CD14-positive monocyte (primary cell): ENCODE data around the gene DUSP3. TPM values are rescaled to one million over a fixed set of nuclear protein-coding genes. Genes with fewer than 3 reads are reported as not detected.

Experiments
- DNase-seq, 3 donors: peaks; one replicate each; pipeline ENCODE4 v3.0.0-alpha.2; 2011 to 2022
- H2AFZ ChIP-seq: 2 replicates; pipeline ENCODE4 v1.6.0; 2012; ENCODE audit warnings: mild to moderate bottlenecking, low read depth, low read length, inconsistent platforms; ENCODE audit not compliant: insufficient read depth, poor library complexity, severe bottlenecking
- H3K27ac ChIP-seq, 2 donors: 1 replicate in 1 of 2; 2 replicates in 1 of 2; pipeline ENCODE4 v1.5.1; 2012 to 2013; ENCODE audit warnings: low read length in 2 of 2, control low read depth in 1 of 2, inconsistent platforms in 1 of 2, low read depth in 1 of 2, mild to moderate bottlenecking in 1 of 2
- H3K27me3 ChIP-seq, 2 donors: one replicate each; pipeline versions ENCODE4 v1.6.0 to v1.6.1; 2011 to 2013; ENCODE audit warnings: low read length in 2 of 2; ENCODE audit not compliant: control insufficient read depth in 2 of 2, insufficient read depth in 2 of 2
- H3K36me3 ChIP-seq, 2 donors: replicated peaks in 1 of 2; 1 replicate in 1 of 2; 2 replicates in 1 of 2; pipeline versions ENCODE4 v1.5.1 to v1.6.1; 2012 to 2013; ENCODE audit warnings: low read length in 2 of 2, control low read depth in 1 of 2, inconsistent platforms in 1 of 2, mild to moderate bottlenecking in 1 of 2; ENCODE audit not compliant: insufficient read depth in 2 of 2, control insufficient read depth in 1 of 2
- H3K4me1 ChIP-seq, 2 donors: 1 replicate in 1 of 2; 2 replicates in 1 of 2; pipeline versions ENCODE4 v1.5.1 to v1.6.1; 2012 to 2013; ENCODE audit warnings: low read length in 2 of 2, control low read depth in 1 of 2, inconsistent platforms in 1 of 2, mild to moderate bottlenecking in 1 of 2, moderate library complexity in 1 of 2; ENCODE audit not compliant: insufficient read depth in 2 of 2, control insufficient read depth in 1 of 2
- H3K4me2 ChIP-seq: replicated peaks from 2 replicates; pipeline ENCODE3; 2012; ENCODE audit warnings: low read length, moderate library complexity, mild to moderate bottlenecking; ENCODE audit not compliant: poor library complexity, severe bottlenecking; ENCODE audit errors: extremely low read depth
- H3K4me3 ChIP-seq, 3 experiments: fragments of 200-600 bp in 1 of 3; sonication (generic) in 1 of 3; replicated peaks in 1 of 3; 1 replicate in 2 of 3; 2 replicates in 1 of 3; pipeline ENCODE4 v1.5.1; 2011 to 2013; ENCODE audit warnings: low read length in 3 of 3, mild to moderate bottlenecking in 3 of 3, control low read depth in 2 of 3, low read depth in 2 of 3, inconsistent platforms in 1 of 3, moderate library complexity in 1 of 3
- H3K79me2 ChIP-seq: 2 replicates; pipeline ENCODE4 v1.6.0; 2012; ENCODE audit warnings: mild to moderate bottlenecking, control low read depth, inconsistent platforms, low read length, moderate library complexity; ENCODE audit not compliant: insufficient read depth
- H3K9ac ChIP-seq: 2 replicates; pipeline ENCODE4 v1.6.0; 2017; ENCODE audit warnings: low read length, mild to moderate bottlenecking; ENCODE audit not compliant: insufficient read depth, poor library complexity, severe bottlenecking
- H3K9me3 ChIP-seq, 2 donors: replicated peaks in 1 of 2; 1 replicate in 1 of 2; 2 replicates in 1 of 2; pipeline versions ENCODE4 v1.5.1 to v1.6.1; 2012 to 2013; ENCODE audit warnings: low read length in 2 of 2, control low read depth in 1 of 2; ENCODE audit not compliant: control insufficient read depth in 1 of 2, insufficient read depth in 1 of 2
- H4K20me1 ChIP-seq: 2 replicates; pipeline ENCODE4 v1.6.0; 2012; ENCODE audit warnings: mild to moderate bottlenecking, low read length, control low read depth, moderate library complexity; ENCODE audit not compliant: insufficient read depth
- H3K27ac Mint-ChIP-seq, 7 donors: one replicate each; pipeline ENCODE4 v1.8.0; 2020; ENCODE audit warnings: mild to moderate bottlenecking in 7 of 7, mixed read lengths in 7 of 7, moderate library complexity in 6 of 7, inconsistent platforms in 2 of 7
- H3K27me3 Mint-ChIP-seq, 3 donors: one replicate each; pipeline ENCODE4 v1.8.0; 2021 to 2022; ENCODE audit warnings: low read depth in 3 of 3, mild to moderate bottlenecking in 3 of 3, mixed read lengths in 3 of 3, moderate library complexity in 3 of 3, inconsistent platforms in 1 of 3
- H3K36me3 Mint-ChIP-seq, 2 donors: one replicate each; pipeline ENCODE4 v1.8.0; 2020; ENCODE audit warnings: mixed read lengths in 2 of 2, inconsistent platforms in 1 of 2, mild to moderate bottlenecking in 1 of 2
- H3K4me1 Mint-ChIP-seq: one replicate; pipeline ENCODE4 v1.8.0; 2020; ENCODE audit warnings: mild to moderate bottlenecking, mixed read lengths
- H3K4me3 Mint-ChIP-seq, 2 donors: one replicate each; pipeline ENCODE4 v1.8.0; 2020; ENCODE audit warnings: mild to moderate bottlenecking in 2 of 2, mixed read lengths in 2 of 2, moderate library complexity in 1 of 2
- H3K9me3 Mint-ChIP-seq, 7 donors: one replicate each; pipeline ENCODE4 v1.8.0; 2020 to 2022; ENCODE audit warnings: mixed read lengths in 7 of 7, mild to moderate bottlenecking in 6 of 7, moderate library complexity in 6 of 7, inconsistent platforms in 2 of 7
- CTCF ChIP-seq: fragments of 200-600 bp; IDR thresholded peaks from one replicate; pipeline ENCODE4 v1.8.0; 2022; ENCODE audit warnings: antibody characterized with exemption, mild to moderate bottlenecking
- WGBS: methylation state at CpG from one replicate; pipeline ENCODE4 v1.1.5; 2013; ENCODE audit warnings: missing lambda C conversion rate; ENCODE audit not compliant: insufficient coverage; 5-methylcytosine and 5-hydroxymethylcytosine counted together
- intact Hi-C, 2 donors: fragments of 100-400 bp; cut with micrococcal nuclease; formaldehyde crosslinking; loops; one replicate each; pipeline versions ENCODE4 v1.15.0 to v1.15.1; 2023
- polyA plus RNA-seq, 3 donors: library from polyadenylated mRNA; depleted of rRNA in 1 of 3; unstranded in 2 of 3; stranded (reverse) in 1 of 3; fragments of 300-500 nt in 2 of 3; fragments of >200 nt in 1 of 3; fragmentation: Illumina TruSeq in 2 of 3; gene quantifications; 1 replicate in 2 of 3; 2 replicates in 1 of 3; pipeline ENCODE4 v1.2.3, GENCODE V29; 2012 to 2021

The DUSP3 gene
- polyA plus RNA-seq, 3 donors: 36.7 to 78.5 (median 58.9) TPM

- Histone ChIP-seq H3K36me3 (no peaks in the 10 kb centered on the region), H3K27me3 (no peaks in the 10 kb centered on the region), H3K79me2 (no peaks in the 10 kb centered on the region), H3K4me1 (no peaks in the 10 kb centered on the region), H3K9me3 (no peaks in the 10 kb centered on the region), H4K20me1 (no peaks in the 10 kb centered on the region), H3K4me2 (no peak overlapping the region), H3K9ac (no peak overlapping the region), H2AFZ (no peak overlapping the region), H3K4me3 (no peak overlapping the region), H3K27ac (no peak overlapping the region)
- no peak for DNase-seq
- Mint-ChIP-seq H3K4me3 (no peak overlapping the region), H3K27ac (no peak overlapping the region), H3K36me3 (peaks cover 4 to 8% of the 10 kb centered on the region in 2 donors), H3K4me1 (peaks cover 4% of the 10 kb centered on the region), H3K27me3 (peaks cover 0 to 1% (median 0%) of the 10 kb centered on the region in 3 donors), H3K9me3 (no peaks in the 10 kb centered on the region)
- 97% methylated on average over 9 of the region's 14 CpGs for WGBS
- no peak for TF ChIP-seq CTCF
- intact Hi-C loops: no loop called here
Measured at GRCh38 chr17:43820759-43821158, 42.0 kb upstream of the DUSP3 start.

- no peaks in the 10 kb centered on the region for H3K9me3 Mint-ChIP-seq
- no peak overlapping the region for H3K4me2 ChIP-seq
- no peak for TF ChIP-seq CTCF
- DNase-seq: no peak
- peaks cover 4 to 8% of the 10 kb centered on the region in 2 donors for H3K36me3 Mint-ChIP-seq
- no peak overlapping the region for H2AFZ ChIP-seq
- no peaks in the 10 kb centered on the region for H3K36me3 ChIP-seq
- no peaks in the 10 kb centered on the region for H4K20me1 ChIP-seq
- no peak overlapping the region for H3K9ac ChIP-seq
- H3K4me1 Mint-ChIP-seq: peaks cover 18% of the 10 kb centered on the region
- no peak overlapping the region for H3K27ac Mint-ChIP-seq
- H3K27me3 ChIP-seq: no peaks in the 10 kb centered on the region
- no peak overlapping the region for H3K4me3 ChIP-seq
- H3K9me3 ChIP-seq: no peaks in the 10 kb centered on the region
- no peaks in the 10 kb centered on the region for H3K79me2 ChIP-seq
- 100% methylated on average over 2 of the region's 5 CpGs for WGBS
- H3K4me3 Mint-ChIP-seq: no peak overlapping the region
- H3K4me1 ChIP-seq: peaks cover 11 to 15% of the 10 kb centered on the region in 2 donors
- no peak overlapping the region for H3K27ac ChIP-seq
- H3K27me3 Mint-ChIP-seq: peaks cover 0 to 2% (median 0%) of the 10 kb centered on the region in 3 donors
- intact Hi-C loops: no loop called here
Measured at GRCh38 chr17:43818966-43819365, 40.2 kb upstream of the DUSP3 start.
